Right atrium auricular region (tissue), 2 donors: ENCODE data around the gene MGAT4B. TPM values are rescaled to one million over a fixed set of nuclear protein-coding genes. Genes with fewer than 3 reads are reported as not detected.

Source experiments
- DNase-seq: peaks from one replicate; pipeline ENCODE4 v3.0.0-alpha.2; 2019; ENCODE audit warnings: low spot score
- H3K27ac ChIP-seq, 2 donors: fragments of 200-600 bp; sonication (generic); 1 replicate in 1 of 2; 2 replicates in 1 of 2; pipeline ENCODE4 v1.5.1; 2016 to 2019
- H3K27me3 ChIP-seq, 2 donors: fragments of 200-600 bp; sonication (generic); one replicate each; pipeline versions ENCODE4 v1.5.1 to v1.6.0; 2017 to 2019
- H3K36me3 ChIP-seq: fragments of 200-600 bp; sonication (generic); one replicate; pipeline ENCODE4 v1.5.1; 2016
- H3K4me1 ChIP-seq, 2 donors: fragments of 200-600 bp; sonication (generic); one replicate each; pipeline versions ENCODE4 v1.5.1 to v1.6.0; 2017 to 2019
- H3K4me3 ChIP-seq, 2 donors: fragments of 200-600 bp; sonication (generic); 1 replicate in 1 of 2; 2 replicates in 1 of 2; pipeline ENCODE4 v1.5.1; 2017 to 2019; ENCODE audit warnings: mild to moderate bottlenecking in 1 of 2, moderate library complexity in 1 of 2
- H3K9me3 ChIP-seq, 2 donors: fragments of 200-600 bp; sonication (generic); one replicate each; pipeline ENCODE4 v1.5.1; 2019
- CTCF ChIP-seq, 2 donors: fragments of 200-600 bp; sonication (generic); IDR thresholded peaks; one replicate each; pipeline ENCODE4 v1.5.1; 2019; ENCODE audit warnings: antibody characterized with exemption in 2 of 2
- microRNA counts, 2 donors: library from miRNA; unstranded; fragments of <30 nt; microRNA quantifications; one replicate each; lab custom pipeline; 2016 to 2017
- microRNA-seq, 2 donors: library from miRNA; unstranded; fragments of <30 nt; microRNA quantifications; one replicate each; pipeline ENCODE4, GENCODE V29; 2016 to 2017; ENCODE audit warnings: borderline number of aligned reads in 2 of 2, borderline replicate concordance in 1 of 2
- total RNA-seq, 2 donors: library from RNA; depleted of rRNA; stranded (reverse); fragments of >200 nt; gene quantifications; one replicate each; pipeline ENCODE4 v1.1.0, GENCODE V29; 2016

MGAT4B gene
- total RNA-seq, 2 donors from 2014 or later: 71.7 to 77.1 TPM

GRCh38 chr5:179747811-179748210 lies 58.9 kb downstream of the MGAT4B start:
- no peaks in the 10 kb centered on the region for H3K27me3 ChIP-seq
- no peaks in the 10 kb centered on the region for H3K9me3 ChIP-seq
- no peak for TF ChIP-seq CTCF (IDR thresholded peaks at IDR 0.05)
- H3K4me1 ChIP-seq: peaks cover 0 to 8% of the 10 kb centered on the region in 2 donors
- no peak for DNase-seq
- no peaks in the 10 kb centered on the region for H3K36me3 ChIP-seq
- no peak overlapping the region for H3K4me3 ChIP-seq
- H3K27ac ChIP-seq: no peak overlapping the region

MicroRNAs encoded within 50 kb of the gene (microRNA counts, 767-probe panel; counts per million panel counts)
- 0 to 31.0 counts per million in 2 donors for microRNA hsa-miR-1229 (lab: Ali Mortazavi, UCI)

Small RNAs within 50 kb of the gene (microRNA-seq; reads per million reads assigned to microRNA genes)
- 2.1 to 2.8 reads per million in 2 donors for gene MIR1229

Other genes with a start within 250 kb of the MGAT4B start
- gene HNRNPH1, start 183.2 kb downstream of the MGAT4B start, total RNA-seq: 100 to 1,000 TPM; 104 to 146 TPM
- not detected for gene CBY3, start 125.8 kb downstream of the MGAT4B start, total RNA-seq
- gene CANX, start 107.9 kb downstream of the MGAT4B start, total RNA-seq: 100 to 1,000 TPM; 288 to 297 TPM
- 10 to 100 TPM; 10.8 to 16.6 TPM for gene MAML1, start 74.0 kb downstream of the MGAT4B start, total RNA-seq
- gene LTC4S, start 12.9 kb downstream of the MGAT4B start, total RNA-seq: 10 to 100 TPM in 1 of 2 donors, 1 to 10 TPM in 1; 9.0 to 11.1 TPM
- 100 to 1,000 TPM; 379 to 436 TPM for gene SQSTM1, start 14.0 kb upstream of the MGAT4B start, total RNA-seq
- 10 to 100 TPM; 12.5 to 20.3 TPM for gene MRNIP, start 52.0 kb upstream of the MGAT4B start, total RNA-seq
- gene TBC1D9B, start 101.0 kb upstream of the MGAT4B start, total RNA-seq: 10 to 100 TPM; 33.5 to 57.7 TPM